GM10266 (cell line): ENCODE measurements around the gene CHD1.

Experiments
- DNase-seq: peaks from one replicate; pipeline ENCODE4 v3.0.0; 2012; ENCODE audit errors: extremely low spot score
- CTCF ChIP-seq: IDR thresholded peaks from 2 replicates; pipeline ENCODE4 v1.5.1; 2012; ENCODE audit warnings: mild to moderate bottlenecking, low read depth; ENCODE audit not compliant: control insufficient read depth, insufficient read depth; ENCODE audit errors: missing control alignments

CHD1 gene

GRCh38 chr5:98911280-98912040 is 17.3 kb downstream of the CHD1 start:
- no peak for TF ChIP-seq CTCF
- no peak for DNase-seq

GRCh38 chr5:98909363-98909762 is 19.4 kb downstream of the CHD1 start:
- no peak for TF ChIP-seq CTCF
- DNase-seq, result no peak

- no peak for TF ChIP-seq CTCF
- DNase-seq, result no peak
These were observed 20.9 kb downstream of the CHD1 start for GRCh38 chr5:98907951-98908350.

- no peak for TF ChIP-seq CTCF
- no peak for DNase-seq
These were observed 22.0 kb downstream of the CHD1 start for GRCh38 chr5:98906756-98907355.

- DNase-seq, result no peak
- TF ChIP-seq CTCF, result peak; percentile 51
These were observed 22.7 kb downstream of the CHD1 start for GRCh38 chr5:98905857-98906688.

- TF ChIP-seq CTCF, result no peak
- DNase-seq, result no peak
These were observed 24.0 kb downstream of the CHD1 start for GRCh38 chr5:98904780-98905179.

- DNase-seq, result no peak
These were observed 26.1 kb downstream of the CHD1 start for GRCh38 chr5:98902733-98903132.

More at GRCh38 chr5:98902733-98903132, 26.1 kb downstream of the CHD1 start:
- TF ChIP-seq CTCF, result no peak
